HS-5 (cell line): ENCODE data around the gene FAM193A.
"Not testable (repeated sequence)": the region's sequence is repeated elsewhere in the genome, so short reads cannot be mapped to it uniquely, and the experiment has no call there.

Experiments used
- DNase-seq: peaks from one replicate; pipeline ENCODE4 v3.0.0-alpha.2; 2012; ENCODE audit warnings: low read depth

The FAM193A gene

GRCh38 chr4:2536193-2537010 is at the start of gene FAM193A:
Gene FAM193A, plus strand, starts transcription at chr4:2536647. Its CDS starts 269 bp downstream, at chr4:2536916.
- peak; percentile 95 for DNase-seq

DNA sequence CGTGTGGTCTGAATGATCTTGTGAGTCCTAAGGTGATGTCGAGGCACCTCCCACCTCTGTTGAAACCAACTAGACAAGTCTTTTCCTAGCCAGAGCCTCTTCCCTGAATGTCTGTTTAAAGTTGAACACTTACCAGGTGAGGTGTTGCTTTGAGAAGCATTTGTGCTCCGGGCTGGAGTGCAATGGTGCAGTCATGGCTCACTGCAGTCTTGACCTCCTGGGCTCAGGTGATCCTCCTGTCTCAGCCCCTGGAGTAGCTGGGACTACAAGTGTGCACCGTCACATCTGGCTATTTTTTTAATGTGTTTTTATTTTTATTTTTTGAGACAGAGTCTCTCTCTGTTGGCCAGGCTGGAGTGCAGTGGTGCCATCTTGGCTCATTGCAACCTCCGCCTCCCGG is 49.5 kb upstream of the FAM193A start:
- no peak for DNase-seq

GRCh38 chr4:2487632-2488031 is 48.8 kb upstream of the FAM193A start:
- DNase-seq = no peak

- DNase-seq = no peak
Measured at GRCh38 chr4:2489081-2489805, 47.2 kb upstream of the FAM193A start.

DNA sequence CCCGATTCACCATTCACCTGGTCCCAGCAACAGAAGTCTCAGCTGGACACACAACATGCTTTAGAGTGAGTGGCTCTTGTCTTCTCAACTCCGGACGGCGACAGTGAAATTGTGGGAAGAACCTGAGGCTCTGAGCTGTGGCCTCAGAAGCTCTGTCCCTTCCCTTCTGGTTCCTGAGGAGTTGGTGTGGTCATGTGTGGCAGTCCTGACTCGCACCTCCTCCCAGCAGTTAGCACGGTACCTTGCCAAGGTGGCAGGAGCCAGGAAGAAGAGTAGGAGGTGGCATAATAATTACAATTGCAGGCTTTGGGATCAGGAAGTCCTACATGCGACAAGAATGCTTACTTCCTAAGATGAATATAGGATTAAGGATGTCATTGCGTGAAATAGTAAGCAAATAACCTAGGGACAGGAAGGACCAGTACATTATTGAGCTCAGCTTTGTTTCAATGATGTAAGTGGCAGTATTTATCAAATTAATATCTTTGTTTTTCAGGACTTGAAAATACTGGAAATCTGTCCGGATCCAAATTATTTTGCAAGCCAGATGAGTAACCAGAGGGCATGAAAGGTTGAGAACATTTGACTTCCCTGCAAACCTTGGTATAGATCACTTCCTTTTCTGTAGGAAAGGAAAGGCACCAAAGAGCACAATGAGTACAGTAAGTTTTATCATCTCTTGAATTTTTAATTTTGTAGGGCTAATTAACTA is 46.5 kb upstream of the FAM193A start:
- DNase-seq = no peak

GRCh38 chr4:2492970-2493369 is 43.5 kb upstream of the FAM193A start:
- no peak for DNase-seq

DNA sequence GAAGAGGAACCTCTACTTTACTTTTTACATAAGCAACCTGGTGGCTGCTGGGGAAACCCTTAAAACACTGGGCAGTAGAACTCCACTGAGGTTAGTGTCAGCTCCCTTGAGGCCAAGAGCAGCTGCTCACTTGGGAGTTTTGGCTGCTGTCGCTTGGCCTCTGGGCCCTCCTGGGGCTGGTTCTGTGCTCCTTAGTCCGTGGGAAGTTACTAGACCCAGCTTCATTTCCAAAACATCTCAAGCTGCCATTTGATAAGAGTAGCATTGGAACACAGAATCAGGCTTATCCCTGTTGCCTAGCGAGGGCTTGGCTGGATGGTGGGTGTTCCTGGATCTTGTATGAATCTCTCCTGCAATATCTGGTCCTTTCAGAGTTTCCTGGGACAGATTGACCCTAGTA is 41.5 kb upstream of the FAM193A start:
- DNase-seq = no peak

- no peak for DNase-seq
Measured at GRCh38 chr4:2497324-2497723, 39.1 kb upstream of the FAM193A start.

DNA sequence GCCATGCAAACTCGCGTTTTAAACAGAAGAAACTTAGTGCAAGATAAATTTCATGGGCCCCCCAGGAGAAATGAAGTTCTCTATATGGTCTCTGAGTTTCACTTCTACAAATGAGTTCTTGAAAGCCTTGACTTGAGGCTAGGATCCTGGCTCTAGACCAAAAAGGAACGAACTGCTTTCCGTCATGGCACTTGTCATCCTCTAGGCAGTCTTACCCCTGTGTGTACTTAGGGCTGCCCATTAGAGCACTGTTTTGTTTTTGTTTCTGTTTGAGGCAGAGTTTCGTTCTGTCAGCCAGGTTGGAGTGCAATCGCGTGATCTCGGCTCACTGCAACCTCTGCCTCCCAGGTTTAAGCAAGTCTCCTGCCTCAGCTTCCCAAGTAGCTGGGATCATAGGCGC is 38.5 kb upstream of the FAM193A start:
- DNase-seq = no peak

DNA sequence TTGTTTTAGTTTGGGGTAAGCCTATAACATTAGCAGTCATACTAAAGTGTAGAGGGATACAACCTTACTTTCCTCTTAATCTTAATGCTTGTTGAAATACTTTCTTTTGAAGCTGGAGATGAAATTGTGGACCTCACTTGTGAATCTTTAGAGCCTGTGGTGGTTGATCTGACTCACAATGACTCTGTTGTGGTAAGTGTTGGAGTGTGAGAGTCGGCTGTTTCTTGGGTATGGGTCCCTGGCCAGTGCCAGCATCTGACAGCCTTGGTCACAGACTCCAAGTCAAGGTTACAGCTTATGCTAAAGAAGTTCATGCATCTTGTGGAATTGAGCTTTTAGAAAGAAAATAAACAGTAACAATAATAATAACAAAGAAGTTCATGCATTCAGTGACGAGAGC is 35.9 kb upstream of the FAM193A start:
- no peak for DNase-seq

DNA sequence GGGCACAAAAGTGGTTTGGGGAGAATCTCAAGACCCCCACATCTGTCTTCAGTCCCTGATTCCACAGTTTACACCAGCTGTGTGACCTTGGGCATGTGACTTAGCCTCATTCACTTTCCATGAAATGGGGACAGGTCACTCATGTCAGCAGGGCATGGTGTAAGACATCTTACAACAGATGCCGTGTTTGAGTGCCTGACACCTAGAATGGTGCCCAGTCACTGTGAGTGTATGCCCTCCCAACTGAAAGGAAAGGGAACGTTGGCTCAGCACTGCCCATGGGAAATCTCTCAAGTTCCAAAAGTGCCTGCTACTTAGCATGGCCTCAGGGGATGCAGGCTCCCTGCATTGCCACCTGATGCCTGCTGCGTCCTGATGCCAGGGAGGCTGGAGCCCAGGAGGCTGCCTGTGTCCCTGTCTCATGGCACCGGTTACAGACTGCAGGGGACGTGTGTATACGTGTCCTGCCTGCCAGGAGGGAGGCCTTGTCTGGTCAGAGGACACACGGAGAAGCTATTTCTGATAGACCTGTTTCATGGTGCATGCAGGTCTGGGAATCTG is 35.3 kb upstream of the FAM193A start:
- DNase-seq = no peak

DNA sequence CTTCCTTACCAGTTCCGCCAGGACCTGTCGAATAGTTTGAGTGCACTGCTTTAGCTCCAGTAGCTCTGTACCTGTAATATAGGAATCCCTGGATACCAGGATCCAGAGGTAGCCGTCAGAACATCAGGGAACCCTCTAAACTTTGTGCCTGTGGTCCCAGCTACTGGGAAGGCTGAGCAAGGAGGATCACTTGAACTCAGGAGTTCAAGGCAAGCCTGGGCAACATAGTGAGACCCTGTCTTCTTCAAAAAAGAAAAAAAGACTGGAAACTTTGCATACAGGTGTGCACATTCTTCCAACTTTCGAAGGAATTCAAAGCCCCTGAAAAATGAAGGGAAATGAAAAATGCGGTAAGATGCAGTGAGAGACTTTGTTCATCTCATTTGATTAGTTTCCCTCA is 32.6 kb upstream of the FAM193A start:
- DNase-seq = no peak

GRCh38 chr4:2507259-2507658 is 29.2 kb upstream of the FAM193A start:
- DNase-seq = no peak

DNA sequence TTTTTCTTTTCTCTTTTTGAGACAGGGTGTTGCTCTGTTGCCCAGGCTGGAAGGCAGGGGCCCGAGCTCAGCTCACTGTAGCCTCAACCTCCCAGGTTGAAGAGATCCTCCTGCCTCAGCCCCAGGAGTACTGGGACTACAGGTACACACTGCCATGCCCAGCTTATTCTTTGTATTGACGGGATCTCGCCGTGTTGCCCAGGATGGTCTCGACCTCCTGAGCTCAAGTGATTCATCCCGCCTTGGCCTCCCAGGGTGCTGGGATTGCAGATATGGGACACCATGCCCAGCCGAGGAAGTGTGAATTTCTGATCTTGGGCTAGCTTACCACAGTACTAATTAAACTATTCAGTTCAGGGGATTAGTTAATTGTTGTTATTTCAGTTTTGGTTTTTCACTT is 28.6 kb upstream of the FAM193A start:
- no peak for DNase-seq

DNA sequence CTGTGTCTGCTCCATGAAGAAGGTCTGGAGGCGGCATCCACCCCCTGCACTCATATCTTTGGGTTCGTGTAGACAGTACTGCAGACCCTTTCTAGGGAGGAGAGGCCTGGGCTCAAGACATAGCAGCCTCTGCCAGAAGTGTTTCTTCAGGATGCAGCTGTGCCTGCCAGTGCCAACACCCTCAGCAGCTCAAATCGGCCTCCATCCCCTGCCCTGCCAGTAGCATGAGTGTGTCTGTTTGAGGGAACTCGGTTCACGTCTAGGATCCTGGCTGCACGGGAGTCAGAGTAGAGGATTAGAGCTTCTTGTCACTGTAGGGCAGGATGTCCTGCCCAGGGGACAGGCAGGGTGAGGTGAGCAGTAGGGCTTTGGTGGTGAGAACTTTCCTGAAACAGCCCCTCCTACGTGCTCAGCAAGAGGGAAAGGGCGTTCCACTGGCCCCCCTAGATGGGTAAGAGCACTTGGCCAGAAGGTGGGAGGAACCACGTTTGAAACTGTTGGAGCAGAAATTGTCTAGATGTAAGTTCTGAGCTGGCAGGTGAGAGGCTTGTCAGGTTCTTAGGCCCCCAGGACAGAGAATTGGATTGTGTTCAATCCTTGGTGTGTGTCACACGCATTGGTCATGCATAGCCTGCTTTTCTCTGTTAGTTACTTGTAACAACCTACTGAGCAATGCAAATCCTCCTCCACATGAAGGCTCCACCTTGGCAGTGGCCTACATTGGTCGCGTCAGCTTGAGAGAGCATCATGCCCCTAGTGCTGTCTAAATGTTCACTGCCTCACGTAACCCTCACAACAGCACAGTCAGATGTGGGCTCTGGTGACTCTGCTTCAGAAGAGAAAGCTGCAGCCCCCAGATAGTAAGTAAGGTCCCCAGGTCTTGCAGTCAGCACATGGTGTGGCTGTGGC is 25.8 kb upstream of the FAM193A start:
- DNase-seq = no peak

DNA sequence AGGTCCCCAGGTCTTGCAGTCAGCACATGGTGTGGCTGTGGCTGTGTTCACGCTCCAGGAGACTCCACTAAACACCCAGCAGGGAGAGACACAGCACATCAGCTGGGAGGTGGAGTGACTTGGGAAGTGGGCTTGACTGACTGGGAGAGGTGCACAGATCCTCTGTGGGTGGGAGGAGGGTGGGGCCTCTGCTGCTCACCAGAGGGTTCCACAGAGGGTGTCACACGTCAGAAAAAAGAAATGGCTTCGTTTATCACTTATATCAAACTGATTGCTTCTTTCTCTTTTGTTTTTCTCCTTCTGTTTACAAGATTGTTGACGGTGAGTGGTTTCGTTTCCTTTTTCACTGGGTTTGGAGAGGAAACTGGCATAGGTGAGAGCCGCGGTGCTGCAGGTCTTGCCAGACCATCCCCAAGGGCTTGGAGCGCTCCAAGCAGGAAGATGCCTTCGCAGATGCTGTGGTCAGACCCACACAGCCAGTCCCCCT is 24.8 kb upstream of the FAM193A start:
- DNase-seq = no peak

DNA sequence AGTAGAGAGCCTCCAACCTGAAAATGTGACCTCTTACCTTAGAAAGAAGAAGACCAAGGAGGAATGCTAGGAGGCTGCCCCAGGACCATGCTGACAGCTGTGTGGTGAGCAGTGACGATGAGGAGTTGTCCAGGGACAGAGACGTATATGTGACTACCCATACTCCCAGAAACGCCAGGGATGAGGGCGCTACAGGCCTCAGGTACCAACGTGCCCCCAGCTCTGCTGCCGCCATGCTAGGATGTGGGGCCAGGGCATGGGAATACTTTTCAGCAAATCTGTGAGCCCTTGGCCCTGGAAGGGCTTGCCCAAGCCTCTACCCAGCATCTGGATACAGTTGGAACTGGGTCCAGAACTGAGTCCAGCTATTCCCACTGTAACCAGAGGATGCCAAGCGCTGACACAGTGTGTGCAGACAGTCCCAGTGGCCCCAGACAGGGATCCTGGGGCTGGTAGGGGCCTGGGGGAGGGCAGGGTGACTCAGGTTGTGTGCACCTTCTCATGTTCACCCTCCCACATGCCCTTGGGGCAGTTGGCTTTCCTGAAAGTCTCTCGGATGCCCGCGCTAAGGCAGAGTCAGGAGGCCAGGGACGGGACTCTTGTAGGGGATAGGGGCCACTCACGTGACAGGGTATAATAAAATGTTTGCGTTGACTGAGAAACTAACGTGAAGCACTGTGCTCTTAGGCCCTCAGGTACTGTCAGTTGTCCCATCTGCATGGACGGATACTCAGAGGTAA is 23.9 kb upstream of the FAM193A start:
- DNase-seq = no peak

GRCh38 chr4:2514193-2514592 is 22.3 kb upstream of the FAM193A start:
- DNase-seq = not testable (repeated sequence)

DNA sequence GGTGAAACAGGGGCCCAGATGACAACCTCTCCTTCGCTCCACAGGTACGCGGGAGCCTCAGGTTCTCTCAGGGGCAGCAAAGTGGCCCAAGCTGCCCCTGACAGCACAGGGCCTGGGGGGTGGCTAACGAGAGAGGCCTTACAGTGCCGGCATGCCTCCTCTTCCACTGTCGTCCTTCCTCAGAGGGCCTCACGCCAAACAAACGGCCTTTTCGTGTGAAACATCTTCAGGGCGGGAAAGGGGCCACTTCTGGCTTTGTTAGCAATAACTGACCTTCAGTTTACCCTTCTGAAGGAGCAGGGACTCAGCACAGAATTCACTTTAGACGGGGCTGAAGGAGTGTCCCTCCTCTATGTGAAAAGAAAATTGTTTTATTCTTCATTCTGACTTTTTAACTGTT is 21.5 kb upstream of the FAM193A start:
- DNase-seq = not testable (repeated sequence)

GRCh38 chr4:2515830-2516550 is 20.5 kb upstream of the FAM193A start:
- DNase-seq = no peak
